Gastroesophageal sphincter (tissue), 3 donors: Measurements from ENCODE around the gene ARHGEF2.

Experiments used
- EP300 ChIP-seq: sonication (generic); formaldehyde crosslinking; IDR thresholded peaks from one replicate; pipeline ENCODE4 v1.6.1; 2017; ENCODE audit warnings: antibody characterized with exemption, mild to moderate bottlenecking
- POLR2A ChIP-seq, 2 donors: fragments of 450-650 bp; IDR thresholded peaks; one replicate each; pipeline ENCODE4 v1.6.1; 2017; ENCODE audit warnings: antibody characterized with exemption in 2 of 2, mild to moderate bottlenecking in 2 of 2, moderate library complexity in 1 of 2
- POLR2AphosphoS5 ChIP-seq: sonication (generic); formaldehyde crosslinking; IDR thresholded peaks from one replicate; pipeline ENCODE4 v1.6.1; 2017; ENCODE audit warnings: antibody characterized with exemption
- TF ChIP-seq, protein P1 (sequence below), 4 experiments: fragments of 200-600 bp in 2 of 4; fragments of 450-650 bp in 2 of 4; sonication (generic) in 1 of 4; IDR thresholded peaks; one replicate each; pipeline ENCODE4 v1.5.1; 2017 to 2019; ENCODE audit warnings: antibody characterized with exemption in 4 of 4, mild to moderate bottlenecking in 2 of 4, moderate library complexity in 2 of 4

DNA sequence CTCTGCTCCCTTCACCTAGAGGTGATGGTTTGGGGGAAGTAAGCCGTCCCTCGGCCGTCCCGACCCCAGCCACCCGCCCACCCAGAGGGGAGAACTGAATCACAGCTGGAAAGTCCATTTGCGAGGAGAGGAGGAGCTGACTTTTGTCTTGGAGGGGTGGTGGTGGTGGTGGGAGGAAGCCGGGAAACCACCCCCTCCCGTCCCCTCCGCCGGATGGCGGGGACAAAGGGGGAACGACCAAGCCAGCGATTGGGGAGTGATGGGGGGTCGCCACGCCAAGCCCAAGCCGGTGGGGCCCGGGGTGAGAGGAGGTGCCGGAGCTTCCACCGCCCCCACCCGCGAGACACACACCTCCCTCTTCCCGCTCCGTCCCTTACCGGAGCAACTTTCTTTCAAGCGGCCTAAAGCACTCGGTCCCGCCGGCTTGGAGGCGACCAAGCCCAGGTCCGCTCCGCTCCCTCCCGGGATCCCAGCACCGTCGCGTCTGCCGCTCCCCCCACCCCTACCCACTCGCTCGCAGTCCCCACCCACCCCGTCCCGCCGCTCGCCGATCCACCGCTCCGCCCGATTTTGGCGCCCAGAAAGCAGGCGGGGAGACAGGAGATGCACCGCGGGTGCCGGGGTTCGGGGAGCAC, 540 bp downstream of the ARHGEF2 start:
- TF ChIP-seq, protein P1, sequence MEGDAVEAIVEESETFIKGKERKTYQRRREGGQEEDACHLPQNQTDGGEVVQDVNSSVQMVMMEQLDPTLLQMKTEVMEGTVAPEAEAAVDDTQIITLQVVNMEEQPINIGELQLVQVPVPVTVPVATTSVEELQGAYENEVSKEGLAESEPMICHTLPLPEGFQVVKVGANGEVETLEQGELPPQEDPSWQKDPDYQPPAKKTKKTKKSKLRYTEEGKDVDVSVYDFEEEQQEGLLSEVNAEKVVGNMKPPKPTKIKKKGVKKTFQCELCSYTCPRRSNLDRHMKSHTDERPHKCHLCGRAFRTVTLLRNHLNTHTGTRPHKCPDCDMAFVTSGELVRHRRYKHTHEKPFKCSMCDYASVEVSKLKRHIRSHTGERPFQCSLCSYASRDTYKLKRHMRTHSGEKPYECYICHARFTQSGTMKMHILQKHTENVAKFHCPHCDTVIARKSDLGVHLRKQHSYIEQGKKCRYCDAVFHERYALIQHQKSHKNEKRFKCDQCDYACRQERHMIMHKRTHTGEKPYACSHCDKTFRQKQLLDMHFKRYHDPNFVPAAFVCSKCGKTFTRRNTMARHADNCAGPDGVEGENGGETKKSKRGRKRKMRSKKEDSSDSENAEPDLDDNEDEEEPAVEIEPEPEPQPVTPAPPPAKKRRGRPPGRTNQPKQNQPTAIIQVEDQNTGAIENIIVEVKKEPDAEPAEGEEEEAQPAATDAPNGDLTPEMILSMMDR (IDR thresholded peaks at IDR 0.05), result no peak
- no peak for TF ChIP-seq POLR2A (IDR thresholded peaks at IDR 0.05)
- no peak for TF ChIP-seq POLR2AphosphoS5
- TF ChIP-seq EP300, result no peak
